HUES64 (cell line): ENCODE results near the gene SOSTDC1.
"Not testable (repeated sequence)": the region's sequence is repeated elsewhere in the genome, so short reads cannot be mapped to it uniquely, and the experiment has no call there.

Experiments
- H3K27ac ChIP-seq: 2 replicates; pipeline ENCODE4 v1.7.0; 2013; ENCODE audit warnings: low read depth, low read length, inconsistent platforms
- H3K27me3 ChIP-seq: 2 replicates; pipeline ENCODE4 v1.6.1; 2013; ENCODE audit warnings: mild to moderate bottlenecking, low read length; ENCODE audit not compliant: insufficient read depth
- H3K36me3 ChIP-seq: 2 replicates; pipeline ENCODE4 v1.6.1; 2013; ENCODE audit warnings: mild to moderate bottlenecking, low read length; ENCODE audit not compliant: insufficient read depth
- H3K4me1 ChIP-seq: 2 replicates; pipeline ENCODE4 v1.6.1; 2013; ENCODE audit warnings: mild to moderate bottlenecking, low read length, moderate library complexity; ENCODE audit not compliant: insufficient read depth
- H3K4me3 ChIP-seq: 2 replicates; pipeline ENCODE4 v1.5.1; 2013; ENCODE audit warnings: mild to moderate bottlenecking, low read length, moderate library complexity
- H3K9ac ChIP-seq: 2 replicates; pipeline ENCODE4 v1.6.1; 2013; ENCODE audit warnings: mild to moderate bottlenecking, low read depth, low read length
- H3K9me3 ChIP-seq: 2 replicates; pipeline ENCODE4 v1.6.1; 2013; ENCODE audit warnings: low read depth, low read length; ENCODE audit not compliant: insufficient read depth
- WGBS: fragments of 150-250, 120-280 bp; methylation state at CpG from one replicate; pipeline ENCODE4 v1.1.7; 2013; ENCODE audit warnings: missing lambda C conversion rate; 5-methylcytosine and 5-hydroxymethylcytosine counted together

Gene SOSTDC1

DNA sequence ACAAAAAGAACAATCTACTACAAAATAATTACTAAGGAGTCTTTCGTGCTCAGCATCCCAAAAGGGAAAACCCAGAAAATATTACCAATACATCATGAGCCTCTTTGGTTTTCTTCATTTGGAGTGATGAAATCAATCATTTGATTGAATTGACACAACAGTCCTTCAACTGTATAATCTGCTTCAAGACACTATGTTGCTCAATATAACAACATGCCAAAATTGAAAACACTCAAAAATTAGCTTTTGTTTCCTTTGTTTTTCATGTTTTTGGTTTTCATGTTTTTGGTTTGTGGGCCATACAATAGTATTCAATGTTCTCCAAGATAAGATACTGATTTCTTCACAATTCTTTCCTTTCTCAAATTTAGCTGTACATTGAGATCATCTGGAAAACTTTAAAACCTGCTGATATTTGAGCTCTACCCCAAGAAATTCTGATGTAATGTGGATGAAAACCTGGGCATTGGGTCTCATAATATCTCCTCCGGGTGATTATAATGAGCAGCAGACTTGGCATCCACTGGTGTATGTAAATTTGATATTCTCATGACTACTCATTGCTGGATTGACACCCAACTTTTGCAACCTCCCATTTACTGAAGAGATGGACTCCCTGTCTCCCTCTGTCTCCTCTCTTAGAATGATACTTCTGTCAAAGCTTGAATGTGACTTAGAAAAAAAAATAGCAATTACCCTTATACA, 4.6 kb downstream of the SOSTDC1 start:
- Histone ChIP-seq H3K36me3 (no peaks in the 10 kb centered on the region), H3K4me3 (no peak overlapping the region), H3K4me1 (peaks cover 34% of the 10 kb centered on the region), H3K27me3 (no peaks in the 10 kb centered on the region), H3K9me3 (no peaks in the 10 kb centered on the region), H3K27ac (no peak overlapping the region), H3K9ac (no peak overlapping the region)
- 100% methylated on average over 2 of the region's 2 CpGs for WGBS

GRCh38 chr7:16456303-16456702, 9.2 kb downstream of the SOSTDC1 start:
- not testable (repeated sequence) for H3K9me3 ChIP-seq, H3K36me3 ChIP-seq, H3K4me3 ChIP-seq, H3K9ac ChIP-seq, H3K27ac ChIP-seq, H3K27me3 ChIP-seq, H3K4me1 ChIP-seq
- 67% methylated on average over 1 of the region's 1 CpG for WGBS

DNA sequence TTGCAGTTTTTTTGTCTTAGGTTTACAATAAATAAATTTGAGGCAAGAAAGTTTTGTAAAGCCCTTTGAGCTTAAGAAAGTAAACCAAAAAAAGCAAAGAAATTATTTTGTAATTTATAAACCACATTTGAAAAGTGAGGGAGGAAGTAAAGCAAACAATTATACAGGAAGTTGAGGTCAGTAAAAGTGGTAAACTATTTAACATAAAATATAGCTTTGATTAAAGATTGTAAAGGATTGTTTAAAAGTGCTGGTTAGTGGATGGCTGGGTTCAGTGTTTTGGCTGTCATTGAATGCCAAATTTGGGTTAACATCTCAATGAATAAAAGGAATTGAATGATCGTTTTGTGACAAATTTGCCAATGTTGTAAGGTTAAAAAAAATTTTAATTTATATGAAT, 9.9 kb downstream of the SOSTDC1 start:
- Histone ChIP-seq H3K9me3 (no peaks in the 10 kb centered on the region), H3K4me3 (no peak overlapping the region), H3K4me1 (no peaks in the 10 kb centered on the region), H3K36me3 (no peaks in the 10 kb centered on the region), H3K27me3 (no peaks in the 10 kb centered on the region), H3K27ac (no peak overlapping the region), H3K9ac (no peak overlapping the region)
- WGBS = no CpG with 5 or more reads among the region's 1 CpG

DNA sequence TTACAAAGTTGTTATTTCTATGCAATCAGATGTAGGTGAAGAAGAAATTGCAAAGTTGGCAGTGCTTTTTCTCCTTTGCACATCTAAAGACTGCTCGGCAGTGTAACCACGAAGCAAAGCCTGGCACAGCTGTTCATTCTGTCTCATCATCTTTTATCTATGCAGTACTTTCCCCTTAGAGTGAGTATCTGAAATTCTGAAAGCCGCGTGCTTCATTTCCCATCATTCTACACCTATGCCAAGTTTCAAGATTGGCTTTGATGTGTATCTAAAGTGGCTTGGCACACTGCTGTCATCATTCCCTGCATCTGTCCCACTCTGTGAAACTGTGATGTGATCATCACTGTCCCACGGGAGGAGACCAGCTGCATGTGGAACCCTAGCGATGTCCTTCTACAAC, 15.2 kb downstream of the SOSTDC1 start:
- Histone ChIP-seq H3K4me1 (no peaks in the 10 kb centered on the region), H3K27ac (no peak overlapping the region), H3K36me3 (no peaks in the 10 kb centered on the region), H3K9me3 (no peaks in the 10 kb centered on the region), H3K27me3 (no peaks in the 10 kb centered on the region), H3K9ac (no peak overlapping the region), H3K4me3 (no peak overlapping the region)
- 96% methylated on average over 6 of the region's 6 CpGs for WGBS

DNA sequence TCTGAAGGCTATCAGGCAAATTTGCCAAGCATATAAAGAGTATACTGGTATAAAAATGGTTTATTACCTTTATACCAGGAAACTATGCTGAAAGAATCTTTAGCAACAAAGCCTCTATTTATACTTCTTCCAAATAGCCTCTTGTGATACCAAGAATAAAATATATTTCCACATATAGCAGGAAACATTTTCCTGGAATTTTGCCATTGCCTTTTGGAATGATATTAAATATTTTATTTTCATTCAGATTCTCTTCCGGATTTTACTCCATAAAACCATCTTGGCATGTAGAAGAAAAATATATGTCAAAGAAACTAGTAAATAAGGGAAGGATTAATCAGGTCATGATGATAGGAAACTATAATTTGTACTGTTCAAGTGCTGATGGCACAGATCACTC, 17.7 kb downstream of the SOSTDC1 start:
- Histone ChIP-seq H3K27ac (no peak overlapping the region), H3K4me1 (no peaks in the 10 kb centered on the region), H3K9ac (no peak overlapping the region), H3K27me3 (no peaks in the 10 kb centered on the region), H3K9me3 (no peaks in the 10 kb centered on the region), H3K36me3 (no peaks in the 10 kb centered on the region), H3K4me3 (no peak overlapping the region)
- WGBS = no CpG with 5 or more reads among the region's 1 CpG

DNA sequence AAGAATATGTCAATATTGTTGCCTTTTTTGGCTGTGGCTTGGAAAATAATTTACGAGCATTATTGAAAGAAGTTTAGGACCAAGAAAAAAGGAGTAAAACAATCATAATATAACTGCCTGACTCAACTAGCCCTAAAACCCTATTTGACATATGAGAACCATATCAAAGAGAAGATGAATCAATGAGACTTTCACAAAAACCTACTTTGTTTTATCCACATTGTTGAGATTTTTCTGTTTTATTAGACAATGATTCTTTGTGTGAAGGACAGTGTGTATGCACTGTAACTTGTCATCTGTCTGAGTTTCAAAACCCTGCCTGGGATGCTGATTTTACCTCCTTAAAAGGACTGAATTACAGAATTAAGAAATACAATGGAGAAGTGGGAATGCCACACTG, 19.0 kb downstream of the SOSTDC1 start:
- H3K27ac ChIP-seq = no peak overlapping the region
- no peak overlapping the region for H3K4me3 ChIP-seq
- 100% methylated on average over 1 of the region's 1 CpG for WGBS
- H3K9me3 ChIP-seq = no peaks in the 10 kb centered on the region
- H3K36me3 ChIP-seq = no peaks in the 10 kb centered on the region
- no peaks in the 10 kb centered on the region for H3K4me1 ChIP-seq
- no peaks in the 10 kb centered on the region for H3K27me3 ChIP-seq
- H3K9ac ChIP-seq = no peak overlapping the region

GRCh38 chr7:16443871-16444270, 21.7 kb downstream of the SOSTDC1 start:
- not testable (repeated sequence) for H3K9me3 ChIP-seq, H3K4me3 ChIP-seq, H3K27me3 ChIP-seq, H3K4me1 ChIP-seq, H3K36me3 ChIP-seq, H3K9ac ChIP-seq, H3K27ac ChIP-seq
- WGBS = 93% methylated on average over 1 of the region's 2 CpGs

GRCh38 chr7:16438988-16439387, 26.6 kb downstream of the SOSTDC1 start:
- Histone ChIP-seq H3K36me3 (no peaks in the 10 kb centered on the region), H3K9ac (no peak overlapping the region), H3K27ac (no peak overlapping the region), H3K4me3 (no peak overlapping the region), H3K27me3 (no peaks in the 10 kb centered on the region), H3K4me1 (no peaks in the 10 kb centered on the region), H3K9me3 (no peaks in the 10 kb centered on the region)

DNA sequence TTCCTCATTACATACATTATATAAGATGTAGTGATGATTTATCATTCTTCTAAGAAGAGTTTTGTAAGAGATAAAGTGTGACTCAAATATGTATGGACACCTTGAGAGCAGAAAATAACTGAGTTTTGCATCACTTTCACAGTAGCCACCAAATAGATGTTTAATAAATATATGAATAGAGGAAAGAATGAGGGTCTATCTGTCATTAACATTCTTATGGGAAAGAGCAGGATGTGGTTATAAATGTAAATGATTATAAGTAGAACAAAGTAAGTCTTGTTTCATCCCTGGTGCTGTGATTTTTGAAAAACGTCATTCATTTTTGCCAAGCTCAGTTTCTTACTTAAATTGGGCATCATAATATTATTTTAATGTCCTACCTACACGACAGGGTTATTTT, 29.2 kb downstream of the SOSTDC1 start:
- H3K9me3 ChIP-seq = no peaks in the 10 kb centered on the region
- no peak overlapping the region for H3K4me3 ChIP-seq
- H3K4me1 ChIP-seq = no peaks in the 10 kb centered on the region
- 67% methylated on average over 1 of the region's 2 CpGs for WGBS
- H3K27me3 ChIP-seq = no peaks in the 10 kb centered on the region
- H3K9ac ChIP-seq = no peak overlapping the region
- no peak overlapping the region for H3K27ac ChIP-seq
- H3K36me3 ChIP-seq = no peaks in the 10 kb centered on the region

DNA sequence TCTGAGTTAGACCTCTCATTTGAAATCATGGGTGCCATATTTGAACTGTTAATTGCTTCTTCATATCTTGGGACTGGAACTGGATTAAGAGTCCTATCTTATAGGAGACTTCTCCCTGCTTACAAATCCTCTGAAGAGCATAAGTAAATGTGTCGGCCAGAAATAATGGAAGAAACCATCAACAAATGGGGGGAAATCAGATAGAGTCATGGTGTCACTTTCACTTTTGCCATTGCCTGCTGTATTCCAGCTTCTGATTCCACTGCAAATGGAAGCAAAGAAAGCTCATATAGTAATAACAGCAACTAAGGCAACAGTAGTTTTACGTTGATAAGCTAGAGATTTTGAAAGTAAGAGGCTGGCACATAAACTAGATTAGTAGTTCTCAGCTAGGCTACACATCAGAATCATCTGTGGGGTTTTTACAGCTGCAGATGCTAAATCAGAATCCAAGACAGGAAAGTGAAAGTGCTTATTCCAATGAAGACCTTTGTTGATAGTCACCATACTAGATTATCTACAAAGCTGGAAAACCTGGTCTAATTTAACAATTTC, 31.9 kb downstream of the SOSTDC1 start:
- Histone ChIP-seq H3K27me3 (no peaks in the 10 kb centered on the region), H3K4me1 (no peaks in the 10 kb centered on the region), H3K36me3 (no peaks in the 10 kb centered on the region), H3K27ac (no peak overlapping the region), H3K9ac (no peak overlapping the region), H3K4me3 (no peak overlapping the region), H3K9me3 (no peaks in the 10 kb centered on the region)
- WGBS = 92% methylated on average over 2 of the region's 2 CpGs

DNA sequence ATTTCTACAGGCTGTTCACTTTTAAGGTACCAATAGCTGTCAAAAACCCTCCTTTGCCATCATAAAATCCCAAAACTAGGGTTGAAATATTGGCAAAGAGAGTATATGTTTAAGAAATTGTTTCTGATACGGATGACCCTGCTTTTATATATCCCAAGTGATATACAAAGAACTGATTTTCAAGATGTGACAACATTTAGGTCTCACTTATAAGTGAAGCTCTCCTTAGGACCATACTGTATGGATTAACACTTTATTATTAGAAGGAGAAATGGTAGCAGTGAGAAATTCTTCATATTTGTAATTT, 33.2 kb downstream of the SOSTDC1 start:
- WGBS = no CpG with 5 or more reads among the region's 1 CpG
- Histone ChIP-seq H3K27me3 (no peaks in the 10 kb centered on the region), H3K27ac (no peak overlapping the region), H3K4me1 (no peaks in the 10 kb centered on the region), H3K9me3 (no peaks in the 10 kb centered on the region), H3K4me3 (no peak overlapping the region), H3K36me3 (no peaks in the 10 kb centered on the region), H3K9ac (no peak overlapping the region)
